Uterus (tissue), 2 donors: Measurements from ENCODE around the gene BCL11B.

Experiments used
- CTCF ChIP-seq, 4 experiments: fragments of 200-600 bp in 2 of 4; fragments of 450-650 bp in 2 of 4; sonication (generic) in 2 of 4; IDR thresholded peaks; one replicate each; pipeline ENCODE4 v1.5.1; 2016 to 2019; ENCODE audit warnings: antibody characterized with exemption in 4 of 4, mild to moderate bottlenecking in 2 of 4, moderate library complexity in 1 of 4
- POLR2A ChIP-seq, 2 donors: fragments of 450-650 bp; IDR thresholded peaks; one replicate each; pipeline ENCODE4 v1.6.1; 2016; ENCODE audit warnings: antibody characterized with exemption in 2 of 2, mild to moderate bottlenecking in 1 of 2, moderate library complexity in 1 of 2

- no peak for TF ChIP-seq CTCF (IDR thresholded peaks at IDR 0.05)
- TF ChIP-seq POLR2A (IDR thresholded peaks at IDR 0.05): no peak
Measured at GRCh38 chr14:99179946-99180345, 92.1 kb downstream of the BCL11B start.
